Measurements from ENCODE around the gene MAMLD1. TPM values are rescaled to one million over a fixed set of nuclear protein-coding genes. Genes with fewer than 3 reads are reported as not detected.
A peak's percentile ranks its signal among the peaks of the same experiment; 100 is the strongest.

The MAMLD1 gene
- total RNA-seq, 1 donor from 2014 or later: 1.8 TPM

- intact Hi-C loops (cut with micrococcal nuclease): no loop called here
- Histone ChIP-seq H3K27me3 (ENCODE audit: low read depth) (no peaks in the 10 kb centered on the region), H3K4me3 (no peak overlapping the region), H3K36me3 (no peaks in the 10 kb centered on the region), H3K9me3 (replicated peaks) (no peaks in the 10 kb centered on the region), H3K27ac (replicated peaks) (peak overlapping the region; percentile 86), H3K4me1 (peaks cover 28% of the 10 kb centered on the region)
- TF ChIP-seq, protein P1, sequence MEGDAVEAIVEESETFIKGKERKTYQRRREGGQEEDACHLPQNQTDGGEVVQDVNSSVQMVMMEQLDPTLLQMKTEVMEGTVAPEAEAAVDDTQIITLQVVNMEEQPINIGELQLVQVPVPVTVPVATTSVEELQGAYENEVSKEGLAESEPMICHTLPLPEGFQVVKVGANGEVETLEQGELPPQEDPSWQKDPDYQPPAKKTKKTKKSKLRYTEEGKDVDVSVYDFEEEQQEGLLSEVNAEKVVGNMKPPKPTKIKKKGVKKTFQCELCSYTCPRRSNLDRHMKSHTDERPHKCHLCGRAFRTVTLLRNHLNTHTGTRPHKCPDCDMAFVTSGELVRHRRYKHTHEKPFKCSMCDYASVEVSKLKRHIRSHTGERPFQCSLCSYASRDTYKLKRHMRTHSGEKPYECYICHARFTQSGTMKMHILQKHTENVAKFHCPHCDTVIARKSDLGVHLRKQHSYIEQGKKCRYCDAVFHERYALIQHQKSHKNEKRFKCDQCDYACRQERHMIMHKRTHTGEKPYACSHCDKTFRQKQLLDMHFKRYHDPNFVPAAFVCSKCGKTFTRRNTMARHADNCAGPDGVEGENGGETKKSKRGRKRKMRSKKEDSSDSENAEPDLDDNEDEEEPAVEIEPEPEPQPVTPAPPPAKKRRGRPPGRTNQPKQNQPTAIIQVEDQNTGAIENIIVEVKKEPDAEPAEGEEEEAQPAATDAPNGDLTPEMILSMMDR (IDR thresholded peaks at IDR 0.05; ENCODE audit: borderline replicate concordance): no peak
- DNase-seq: no peak
Observed at GRCh38 chrX:150544835-150545770, 182.0 kb downstream of the MAMLD1 start.

DNA sequence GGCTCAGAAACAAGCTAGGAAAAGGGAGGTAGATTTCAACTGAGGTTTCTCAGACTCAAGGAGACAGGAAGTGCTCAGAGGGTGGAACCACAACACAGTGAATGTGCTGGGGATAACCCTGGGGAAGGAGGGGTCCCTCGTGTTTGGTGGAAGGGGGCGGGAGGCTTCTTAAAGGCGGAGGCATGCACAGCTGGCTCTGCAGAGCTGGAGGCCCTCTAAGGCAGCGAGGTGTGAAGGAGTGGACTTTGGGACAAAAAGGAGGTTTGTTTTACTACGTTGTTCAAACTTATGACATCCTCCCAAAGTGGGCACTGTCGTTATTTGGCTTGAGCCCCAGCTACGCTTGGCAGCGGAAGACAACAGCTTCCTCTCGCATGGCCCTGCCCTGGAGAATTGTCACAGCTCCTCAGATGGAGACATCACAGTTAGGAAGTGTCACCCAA, 183.6 kb downstream of the MAMLD1 start:
- intact Hi-C loops (cut with micrococcal nuclease): no loop called here
- TF ChIP-seq, protein P1 (IDR thresholded peaks at IDR 0.05; ENCODE audit: borderline replicate concordance): no peak
- Histone ChIP-seq H3K27ac (replicated peaks) (peak overlapping the region; percentile 86), H3K36me3 (no peaks in the 10 kb centered on the region), H3K4me1 (peaks cover 28% of the 10 kb centered on the region), H3K9me3 (replicated peaks) (no peaks in the 10 kb centered on the region), H3K4me3 (no peak overlapping the region), H3K27me3 (ENCODE audit: low read depth) (no peaks in the 10 kb centered on the region)
- no peak for DNase-seq

DNA sequence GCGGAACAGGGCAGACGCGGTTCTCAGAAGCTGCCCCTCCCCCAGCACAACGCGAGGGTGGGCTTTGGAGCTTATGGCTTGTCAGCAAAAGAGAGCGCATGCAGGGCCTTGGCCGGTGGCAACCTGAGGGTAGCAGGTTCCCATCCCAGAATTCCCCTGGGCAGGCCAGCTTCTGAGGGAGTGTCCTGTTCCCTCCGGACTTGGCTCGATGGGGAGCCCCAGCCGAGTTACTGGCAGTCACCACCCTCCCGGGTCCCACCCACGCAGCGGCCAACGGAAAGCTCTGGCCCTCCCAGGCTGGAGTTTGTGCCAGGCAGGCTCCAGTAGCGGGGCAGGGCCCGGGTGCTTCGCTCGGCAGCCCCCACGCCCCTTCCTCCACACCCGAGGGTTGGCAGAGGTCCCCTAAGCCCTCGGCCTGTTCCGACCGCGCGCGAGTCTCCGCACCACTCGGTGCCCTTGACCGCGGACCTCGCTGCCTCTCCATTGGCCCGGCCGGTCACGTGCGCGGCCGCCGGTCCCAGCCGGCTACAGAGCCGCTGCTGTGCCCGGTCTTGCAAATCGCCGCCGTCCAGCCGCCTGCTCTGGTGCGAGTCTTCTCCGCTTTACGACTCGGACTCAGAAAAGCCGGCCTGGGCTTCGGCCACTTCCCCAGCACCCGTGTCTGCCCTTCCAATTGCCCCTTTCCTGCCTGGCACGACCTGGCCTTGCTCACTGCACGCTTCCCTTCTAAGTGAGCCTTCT, 184.4 kb downstream of the MAMLD1 start:
- DNase-seq: peak; percentile 69

DNA sequence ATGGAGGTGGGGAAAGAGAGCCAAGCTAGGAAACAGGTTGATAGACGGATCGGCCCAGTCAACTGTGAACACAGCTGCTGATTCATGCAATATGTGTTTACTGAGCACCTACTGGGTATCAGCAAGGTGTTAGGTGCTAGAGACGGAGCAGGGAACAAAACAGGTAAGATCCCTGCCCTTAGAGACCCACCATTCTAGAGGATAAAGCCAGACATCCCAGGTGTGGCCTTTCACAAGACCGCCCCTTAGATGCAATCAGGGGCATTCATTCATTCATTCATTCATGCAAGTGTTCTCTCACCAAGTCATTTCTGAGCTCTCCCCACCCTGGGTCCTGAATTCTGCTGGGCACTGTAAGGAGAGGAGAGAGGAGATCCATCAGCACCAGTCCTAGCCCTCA, 185.1 kb downstream of the MAMLD1 start:
- Histone ChIP-seq H3K4me3 (peak overlapping the region; percentile 59), H3K27ac (replicated peaks) (peak overlapping the region; percentile 86), H3K27me3 (ENCODE audit: low read depth) (no peaks in the 10 kb centered on the region), H3K36me3 (no peaks in the 10 kb centered on the region), H3K9me3 (replicated peaks) (no peaks in the 10 kb centered on the region), H3K4me1 (peaks cover 28% of the 10 kb centered on the region)
- no peak for DNase-seq
- intact Hi-C loops (cut with micrococcal nuclease): no loop called here
- TF ChIP-seq, protein P1 (IDR thresholded peaks at IDR 0.05; ENCODE audit: borderline replicate concordance): no peak

More for the DNA sequence above, 184.4 kb downstream of the MAMLD1 start:
- Histone ChIP-seq H3K4me3 (peak overlapping the region; percentile 59), H3K27ac (replicated peaks) (peak overlapping the region; percentile 86), H3K9me3 (replicated peaks) (no peaks in the 10 kb centered on the region), H3K4me1 (peaks cover 28% of the 10 kb centered on the region), H3K27me3 (ENCODE audit: low read depth) (no peaks in the 10 kb centered on the region), H3K36me3 (no peaks in the 10 kb centered on the region)
- TF ChIP-seq, protein P1 (IDR thresholded peaks at IDR 0.05; ENCODE audit: borderline replicate concordance): no peak
- intact Hi-C loops (cut with micrococcal nuclease): no loop called here

- no peak for DNase-seq
- H3K4me3 ChIP-seq: no peak overlapping the region
- TF ChIP-seq, protein P1 (IDR thresholded peaks at IDR 0.05; ENCODE audit: borderline replicate concordance): no peak
- no peak overlapping the region for H3K27ac ChIP-seq (replicated peaks)
- peaks cover 28% of the 10 kb centered on the region for H3K4me1 ChIP-seq
- intact Hi-C loops (cut with micrococcal nuclease): no loop called here
- H3K9me3 ChIP-seq (replicated peaks): no peaks in the 10 kb centered on the region
- no peaks in the 10 kb centered on the region for H3K27me3 ChIP-seq (ENCODE audit: low read depth)
- H3K36me3 ChIP-seq: no peaks in the 10 kb centered on the region
Observed at GRCh38 chrX:150548684-150549083, 185.6 kb downstream of the MAMLD1 start.

Data from left ventricle myocardium inferior (tissue), 1 donor.